Keratinocyte (primary cell): ENCODE results near the gene EPB41. TPM values are rescaled to one million over a fixed set of nuclear protein-coding genes. Genes with fewer than 3 reads are reported as not detected.
A peak's percentile ranks its signal among the peaks of the same experiment; 100 is the strongest.

ENCODE experiments used
- DNase-seq: peaks from one replicate; pipeline ENCODE4 v3.0.0-alpha.2; 2011; ENCODE audit warnings: low read depth, missing footprints, low spot score
- FAIRE-seq: peaks from 2 replicates; lab custom pipeline; 2011; peaks lifted over from hg19 to GRCh38; lab: Jason Lieb, UNC
- H2AFZ ChIP-seq: 2 replicates; pipeline ENCODE4 v1.6.0; 2012; ENCODE audit warnings: low read length, control low read depth, inconsistent platforms; ENCODE audit not compliant: control insufficient read depth
- H3K27ac ChIP-seq: 2 replicates; pipeline ENCODE4 v1.5.1; 2011; ENCODE audit warnings: low read length; ENCODE audit not compliant: control insufficient read depth, insufficient read depth
- H3K27me3 ChIP-seq: 3 replicates; pipeline ENCODE4 v1.6.0; 2011; ENCODE audit warnings: low read length; ENCODE audit not compliant: control insufficient read depth, insufficient read depth; ENCODE audit errors: extremely low read depth
- H3K36me3 ChIP-seq, 2 experiments: 2 replicates in 1 of 2; 3 replicates in 1 of 2; pipeline ENCODE4 v1.5.1; 2011; ENCODE audit warnings: low read length in 2 of 2, mild to moderate bottlenecking in 1 of 2; ENCODE audit not compliant: control insufficient read depth in 2 of 2, insufficient read depth in 2 of 2; ENCODE audit errors: extremely low read depth in 1 of 2
- H3K4me1 ChIP-seq: 3 replicates; pipeline ENCODE4 v1.5.1; 2011; ENCODE audit warnings: low read length; ENCODE audit not compliant: control insufficient read depth, insufficient read depth; ENCODE audit errors: extremely low read depth
- H3K4me2 ChIP-seq: 3 replicates; pipeline ENCODE4 v1.6.0; 2011; ENCODE audit warnings: low read depth, low read length; ENCODE audit not compliant: control insufficient read depth, insufficient read depth; ENCODE audit errors: extremely low read depth
- H3K4me3 ChIP-seq, 3 experiments: fragments of 200-600 bp in 1 of 3; sonication (generic) in 1 of 3; 2 replicates in 2 of 3; 3 replicates in 1 of 3; pipeline ENCODE4 v1.5.1; 2011 to 2016; ENCODE audit warnings: low read length in 3 of 3, mild to moderate bottlenecking in 3 of 3, control low read depth in 2 of 3, inconsistent platforms in 1 of 3, low read depth in 1 of 3, mixed read lengths in 1 of 3, mixed run types in 1 of 3, moderate library complexity in 1 of 3; ENCODE audit not compliant: control insufficient read depth in 2 of 3, insufficient read depth in 2 of 3; ENCODE audit errors: extremely low read depth in 1 of 3
- H3K79me2 ChIP-seq: 2 replicates; pipeline ENCODE4 v1.6.0; 2012; ENCODE audit warnings: low read length; ENCODE audit not compliant: control insufficient read depth, insufficient read depth
- H3K9ac ChIP-seq: 3 replicates; pipeline ENCODE4 v1.6.0; 2011; ENCODE audit warnings: low read length; ENCODE audit not compliant: control insufficient read depth, insufficient read depth; ENCODE audit errors: extremely low read depth
- H3K9me1 ChIP-seq: 3 replicates; pipeline ENCODE4 v1.6.0; 2011; ENCODE audit warnings: low read length; ENCODE audit not compliant: control insufficient read depth, insufficient read depth; ENCODE audit errors: extremely low read depth
- H3K9me3 ChIP-seq: 2 replicates; pipeline ENCODE4 v1.5.1; 2012; ENCODE audit warnings: low read depth, low read length; ENCODE audit not compliant: control insufficient read depth
- H4K20me1 ChIP-seq: 3 replicates; pipeline ENCODE4 v1.6.0; 2011; ENCODE audit warnings: low read length; ENCODE audit not compliant: control insufficient read depth, insufficient read depth; ENCODE audit errors: extremely low read depth
- CTCF ChIP-seq, 3 experiments: IDR thresholded peaks in 1 of 3; conservative IDR thresholded peaks in 1 of 3; optimal IDR thresholded peaks in 1 of 3; 2 replicates in 2 of 3; 3 replicates in 1 of 3; pipeline versions ENCODE3 to v1.5.1; 2011; ENCODE audit warnings: low read length in 3 of 3, mild to moderate bottlenecking in 3 of 3, moderate library complexity in 2 of 3, control low read depth in 1 of 3, inconsistent platforms in 1 of 3; ENCODE audit not compliant: insufficient read depth in 2 of 3; ENCODE audit errors: extremely low read depth in 1 of 3
- EZH2 ChIP-seq: IDR thresholded peaks from one replicate; pipeline ENCODE4 v1.6.1; 2012; ENCODE audit warnings: inconsistent platforms, mild to moderate bottlenecking, low read length, moderate library complexity
- dilution Hi-C: fragments of 300-500 bp; cut with MboI; formaldehyde crosslinking; loops from one replicate; pipeline ENCODE4 v1.7.0; 2020; ENCODE audit warnings: low sequenced_read_pairs; ENCODE audit not compliant: extremely low pct_ligation_motif_present
- polyA plus RNA-seq, 5 experiments: library from polyadenylated mRNA; depleted of rRNA in 3 of 5; stranded (reverse) in 3 of 5; stranded (forward) in 1 of 5; unstranded in 1 of 5; fragments of >200 nt; gene quantifications; 1 replicate in 1 of 5; 2 replicates in 3 of 5; 3 replicates in 1 of 5; pipeline versions ENCODE4 v1.2.1 to v1.2.3, GENCODE V29; 2011 to 2012; ENCODE audit warnings: missing spikeins in 2 of 5, low read depth in 1 of 5, low replicate concordance in 1 of 5

The EPB41 gene
- polyA plus RNA-seq, 1 donor (not counting 4 experiments of a cell fraction or from before 2014, with no cell fraction given) = 21.1 TPM

GRCh38 chr1:29032841-29033240 lies 118.5 kb downstream of the EPB41 start:
- no peaks in the 10 kb centered on the region for H3K9me3 ChIP-seq
- H3K36me3 ChIP-seq = peaks cover 1 to 3% of the 10 kb centered on the region in 2 experiments
- H3K79me2 ChIP-seq = no peaks in the 10 kb centered on the region
- DNase-seq = no peak
- no peak overlapping the region for H3K4me2 ChIP-seq
- no peak overlapping the region for H2AFZ ChIP-seq
- no peaks in the 10 kb centered on the region for H3K9me1 ChIP-seq
- no peak overlapping the region for H3K27ac ChIP-seq
- no peak for FAIRE-seq
- TF ChIP-seq CTCF (optimal IDR thresholded peaks at IDR 0.05 in 1 of 3, IDR thresholded peaks at IDR 0.05 in 1 of 3, conservative IDR thresholded peaks at IDR 0.05 in 1 of 3; ENCODE audit: extremely low read depth in 1 of 3, insufficient read depth in 2 of 3, low read length in 3 of 3) = no peak
- no peak for TF ChIP-seq EZH2
- H4K20me1 ChIP-seq = no peaks in the 10 kb centered on the region
- dilution Hi-C loops = no loop called here
- no peaks in the 10 kb centered on the region for H3K27me3 ChIP-seq
- H3K4me3 ChIP-seq = no peak overlapping the region
- no peak overlapping the region for H3K9ac ChIP-seq
- H3K4me1 ChIP-seq = no peaks in the 10 kb centered on the region

GRCh38 chr1:29033829-29034466 lies 119.6 kb downstream of the EPB41 start:
- H3K4me1 ChIP-seq = no peaks in the 10 kb centered on the region
- H3K27ac ChIP-seq = no peak overlapping the region
- H2AFZ ChIP-seq = no peak overlapping the region
- DNase-seq = no peak
- dilution Hi-C loops = no loop called here
- H3K36me3 ChIP-seq = peaks cover 0 to 3% of the 10 kb centered on the region in 2 experiments
- no peaks in the 10 kb centered on the region for H3K79me2 ChIP-seq
- H3K9ac ChIP-seq = no peak overlapping the region
- H3K4me3 ChIP-seq = no peak overlapping the region
- FAIRE-seq = peak; percentile 46
- TF ChIP-seq CTCF (optimal IDR thresholded peaks at IDR 0.05 in 1 of 3, IDR thresholded peaks at IDR 0.05 in 1 of 3, conservative IDR thresholded peaks at IDR 0.05 in 1 of 3; ENCODE audit: extremely low read depth in 1 of 3, insufficient read depth in 2 of 3, low read length in 3 of 3) (peak in 2 of 3 experiments; percentile 27 to 44), EZH2 (no peak)
- no peak overlapping the region for H3K4me2 ChIP-seq
- H4K20me1 ChIP-seq = no peaks in the 10 kb centered on the region
- H3K9me1 ChIP-seq = no peaks in the 10 kb centered on the region
- H3K27me3 ChIP-seq = no peaks in the 10 kb centered on the region
- H3K9me3 ChIP-seq = no peaks in the 10 kb centered on the region
